Suppressor macrophage (primary cell): Measurements from ENCODE around the gene COG2.
"Not testable (repeated sequence)": the region's sequence is repeated elsewhere in the genome, so short reads cannot be mapped to it uniquely, and the experiment has no call there.

Experiments used
- DNase-seq, 4 experiments: peaks; one replicate each; pipeline ENCODE4 v3.0.0-alpha.2; 2020 to 2022

COG2 gene

GRCh38 chr1:230717251-230717650 is 75.0 kb downstream of the COG2 start:
- no peak for DNase-seq

- DNase-seq: not testable (repeated sequence)
Measured at GRCh38 chr1:230721849-230722522, 79.7 kb downstream of the COG2 start.

GRCh38 chr1:230725256-230726012 is 83.2 kb downstream of the COG2 start:
- no peak for DNase-seq

GRCh38 chr1:230728710-230729392 is 86.6 kb downstream of the COG2 start:
- no peak for DNase-seq

GRCh38 chr1:230730977-230731376 is 88.7 kb downstream of the COG2 start:
- DNase-seq: no peak

GRCh38 chr1:230735447-230735846 is 93.2 kb downstream of the COG2 start:
- no peak for DNase-seq

GRCh38 chr1:230737622-230738262 is 95.5 kb downstream of the COG2 start:
- no peak for DNase-seq

- DNase-seq: no peak
Measured at GRCh38 chr1:230739564-230740290, 97.4 kb downstream of the COG2 start.
